Measurements from ENCODE around the gene TCEAL5. TPM values are rescaled to one million over a fixed set of nuclear protein-coding genes. Genes with fewer than 3 reads are reported as not detected.
"Not testable (repeated sequence)": the region's sequence is repeated elsewhere in the genome, so short reads cannot be mapped to it uniquely, and the experiment has no call there.

TCEAL5 gene
- total RNA-seq, 1 donor from 2014 or later = not detected

DNA sequence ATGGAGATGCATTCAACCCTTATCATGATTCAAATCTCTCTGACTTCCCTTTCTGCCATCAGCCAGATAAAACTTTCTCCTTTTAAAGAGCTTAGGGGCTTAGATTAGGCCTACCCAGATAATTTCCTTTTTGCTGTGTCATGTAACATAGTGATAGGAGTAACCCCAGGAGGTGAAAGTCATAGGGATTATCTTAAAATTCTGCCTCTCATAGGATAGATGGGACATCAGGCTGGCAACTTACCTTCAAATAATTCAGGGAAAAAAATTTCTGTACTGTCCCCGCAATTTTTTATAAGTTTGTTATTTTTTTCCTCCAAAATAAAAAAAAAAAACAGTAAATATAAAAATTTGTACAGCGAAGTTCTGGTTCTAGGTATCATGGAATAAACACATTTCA lies 40.9 kb downstream of the TCEAL5 start:
- not testable (repeated sequence) for DNase-seq (ENCODE audit: extremely low read depth, low read depth, low spot score)

DNA sequence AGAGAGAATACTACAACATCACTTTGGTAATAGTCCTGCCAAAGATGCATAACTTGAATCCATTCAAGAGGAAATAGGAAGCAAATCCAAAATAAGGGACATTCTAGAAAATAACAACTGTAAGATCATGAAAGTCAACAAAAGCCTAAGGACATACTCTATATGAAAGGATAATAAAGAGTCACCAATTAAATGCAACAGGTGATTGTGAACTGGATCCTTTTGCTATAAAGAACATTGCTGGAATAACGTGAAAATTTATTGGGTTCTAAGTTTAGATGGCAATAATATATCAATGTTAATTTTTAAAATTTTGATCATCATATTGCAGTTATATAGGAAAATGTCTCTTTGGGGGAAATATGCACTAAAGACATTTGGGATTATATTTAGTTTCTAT lies 41.7 kb downstream of the TCEAL5 start:
- DNase-seq (ENCODE audit: extremely low read depth, low read depth, low spot score) = no peak

DNA sequence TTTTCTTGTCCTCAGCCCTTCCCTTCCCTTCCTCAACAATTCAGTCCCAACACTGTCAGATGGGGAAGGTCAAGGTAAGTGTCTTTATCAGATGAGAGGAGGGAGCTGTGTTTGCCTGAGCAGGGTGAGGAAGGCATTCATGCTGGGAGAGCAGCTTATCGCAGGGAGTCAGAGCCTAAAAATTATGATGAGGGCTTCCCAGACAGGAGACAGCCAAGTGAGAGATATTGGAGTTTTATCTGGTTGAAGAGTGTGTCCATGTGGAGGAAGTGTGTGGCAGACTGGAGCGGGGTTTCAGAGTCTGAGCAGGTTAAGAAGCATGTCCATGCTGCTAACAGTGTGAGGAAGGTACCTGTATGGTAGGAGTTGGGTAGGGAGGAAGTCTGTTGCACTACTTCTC lies 43.3 kb downstream of the TCEAL5 start:
- DNase-seq (ENCODE audit: extremely low read depth, low read depth, low spot score) = no peak

DNA sequence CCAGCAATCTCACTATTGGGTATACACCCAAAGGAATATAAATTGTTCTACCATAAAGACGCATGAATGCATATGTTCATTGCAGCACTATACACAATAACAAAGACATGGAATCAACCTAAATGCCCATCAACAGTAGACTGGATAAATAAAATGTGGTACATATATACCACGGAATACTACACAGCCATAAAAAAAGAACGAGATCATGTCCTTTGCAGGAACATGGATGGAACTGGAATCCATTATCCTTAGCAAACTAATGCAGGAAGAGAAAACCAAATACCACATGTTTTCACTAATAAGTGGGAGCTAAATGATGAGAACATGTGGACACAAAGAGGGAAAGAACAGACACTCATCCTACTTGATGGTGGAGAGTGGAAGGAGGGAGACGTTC lies 50.6 kb downstream of the TCEAL5 start:
- DNase-seq (ENCODE audit: extremely low read depth, low read depth, low spot score) = not testable (repeated sequence)

Other genes with a start within 250 kb of the TCEAL5 start
- 0.68 and 1.6 TPM in 2 replicates for gene BEX1, start 212.6 kb downstream of the TCEAL5 start, total RNA-seq
- not detected in 2 replicates for gene NXF3, start 183.6 kb downstream of the TCEAL5 start, total RNA-seq
- gene BEX4, start 61.6 kb downstream of the TCEAL5 start, total RNA-seq = 48.5 and 50.2 TPM in 2 replicates
- gene TCEAL8, start 21.6 kb downstream of the TCEAL5 start, total RNA-seq = 85.0 and 86.9 TPM in 2 replicates
- 1.3 and 1.8 TPM in 2 replicates for gene BEX2, start 34.2 kb upstream of the TCEAL5 start, total RNA-seq
- gene TCEAL7, start 53.5 kb upstream of the TCEAL5 start, total RNA-seq = 8.5 and 16.2 TPM in 2 replicates
- 106 and 126 TPM in 2 replicates for gene TCEAL9, start 79.8 kb upstream of the TCEAL5 start, total RNA-seq
- gene BEX3, start 99.8 kb upstream of the TCEAL5 start, total RNA-seq = 236 and 239 TPM in 2 replicates
- gene RAB40A, start 242.7 kb upstream of the TCEAL5 start, total RNA-seq = 0.12 TPM in 1 of 2 replicates, not detected in the other

All from glomerular endothelial cell (primary cell).